Upper lobe of right lung (tissue), 1 donor: ENCODE results near the gene TAAR9. TPM values are rescaled to one million over a fixed set of nuclear protein-coding genes. Genes with fewer than 3 reads are reported as not detected.

ENCODE experiments used
- ATAC-seq: fragments of 200-7000 bp; cut with Tn5 transposase; one replicate; pipeline ENCODE4 v1.9.1; 2020; ENCODE audit warnings: mild to moderate bottlenecking, moderate library complexity
- DNase-seq: peaks from one replicate; pipeline ENCODE4 v3.0.0-alpha.2; 2020
- H3K27ac ChIP-seq: fragments of 200-600 bp; one replicate; pipeline ENCODE4 v1.8.0; 2022
- H3K27me3 ChIP-seq: fragments of 200-600 bp; one replicate; pipeline ENCODE4 v1.8.0; 2022; ENCODE audit warnings: mild to moderate bottlenecking
- H3K36me3 ChIP-seq: fragments of 200-600 bp; one replicate; pipeline ENCODE4 v1.8.0; 2022
- H3K4me1 ChIP-seq: fragments of 200-600 bp; one replicate; pipeline ENCODE4 v1.8.0; 2022
- H3K4me3 ChIP-seq: fragments of 200-600 bp; one replicate; pipeline ENCODE4 v1.8.0; 2022; ENCODE audit warnings: mild to moderate bottlenecking
- H3K9me3 ChIP-seq: fragments of 200-600 bp; one replicate; pipeline ENCODE4 v1.8.0; 2022
- intact Hi-C: fragments of 100-400 bp; cut with DNase I; formaldehyde crosslinking; loops from one replicate; pipeline ENCODE4 v1.11.0; 2022
- long read RNA-seq: library from polyadenylated mRNA; unstranded; transcript quantifications from one replicate; pipeline ENCODE4 v2.0.0, GENCODE V29; 2021
- total RNA-seq: library from RNA; stranded (reverse); fragmentation: NEBNext Ultra II Directional; extraction: Animal tissue kit (Norgen Biotek cat#: 25700); gene quantifications from one replicate; pipeline ENCODE4 v1.2.1, GENCODE V29; 2021
- TF ChIP-seq, protein P1 (sequence below): fragments of 200-600 bp; IDR thresholded peaks from one replicate; pipeline ENCODE4 v1.8.0; 2022; ENCODE audit warnings: antibody characterized with exemption
- donor health status: DM: no; HTN: yes; CAD: no; lungs with severe emphysema.

Gene TAAR9, protein sequence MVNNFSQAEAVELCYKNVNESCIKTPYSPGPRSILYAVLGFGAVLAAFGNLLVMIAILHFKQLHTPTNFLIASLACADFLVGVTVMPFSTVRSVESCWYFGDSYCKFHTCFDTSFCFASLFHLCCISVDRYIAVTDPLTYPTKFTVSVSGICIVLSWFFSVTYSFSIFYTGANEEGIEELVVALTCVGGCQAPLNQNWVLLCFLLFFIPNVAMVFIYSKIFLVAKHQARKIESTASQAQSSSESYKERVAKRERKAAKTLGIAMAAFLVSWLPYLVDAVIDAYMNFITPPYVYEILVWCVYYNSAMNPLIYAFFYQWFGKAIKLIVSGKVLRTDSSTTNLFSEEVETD
- total RNA-seq = not detected
- long read RNA-seq = 0 reads

DNA sequence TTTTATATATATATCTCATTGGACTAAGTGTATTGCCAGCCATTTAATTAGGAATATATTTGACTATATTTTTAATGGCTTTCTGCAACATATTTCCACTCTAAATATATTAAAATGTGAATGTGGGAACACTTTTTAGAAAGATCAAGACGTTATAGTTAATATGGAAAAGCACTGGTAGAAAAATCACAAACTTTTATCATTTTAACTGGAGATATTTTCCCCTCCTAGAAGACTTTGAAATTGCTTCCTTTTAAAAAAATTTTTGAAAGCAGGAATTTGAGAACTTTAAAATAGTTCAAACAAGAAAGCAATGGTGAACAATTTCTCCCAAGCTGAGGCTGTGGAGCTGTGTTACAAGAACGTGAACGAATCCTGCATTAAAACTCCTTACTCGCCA, at the start of gene TAAR9:
TAAR9 (plus strand) TSS at position 301 of the 400 bp plus-strand sequence; CDS start at position 314, 13 bp downstream.
- ATAC-seq = no peak

DNA sequence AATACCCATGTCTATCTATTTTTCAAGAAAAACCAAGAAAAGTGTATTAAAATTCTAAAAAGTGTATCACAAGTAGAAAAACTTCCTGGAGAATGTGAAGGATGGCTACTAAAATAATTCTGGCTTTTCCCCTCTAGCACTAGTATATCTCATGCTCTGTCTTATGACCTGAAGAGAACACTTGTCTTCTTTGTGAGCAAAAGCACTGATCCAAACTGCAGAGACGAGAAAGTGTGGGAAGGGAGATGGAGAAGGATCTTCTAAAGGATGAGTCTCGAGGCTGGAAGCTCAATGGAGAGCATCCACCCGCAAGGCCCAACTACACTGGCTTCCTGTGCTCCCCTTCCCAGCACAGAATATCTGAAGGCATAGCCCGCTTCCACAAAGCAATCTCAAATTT, 48.7 kb upstream of the TAAR9 start:
- H3K4me3 ChIP-seq = no peak overlapping the region
- ATAC-seq (no peak), DNase-seq (no peak)
- H3K9me3 ChIP-seq = no peaks in the 10 kb centered on the region
- H3K4me1 ChIP-seq = peaks cover 27% of the 10 kb centered on the region
- H3K36me3 ChIP-seq = no peaks in the 10 kb centered on the region
- no peaks in the 10 kb centered on the region for H3K27me3 ChIP-seq
- no peak overlapping the region for H3K27ac ChIP-seq
- TF ChIP-seq, protein P1, sequence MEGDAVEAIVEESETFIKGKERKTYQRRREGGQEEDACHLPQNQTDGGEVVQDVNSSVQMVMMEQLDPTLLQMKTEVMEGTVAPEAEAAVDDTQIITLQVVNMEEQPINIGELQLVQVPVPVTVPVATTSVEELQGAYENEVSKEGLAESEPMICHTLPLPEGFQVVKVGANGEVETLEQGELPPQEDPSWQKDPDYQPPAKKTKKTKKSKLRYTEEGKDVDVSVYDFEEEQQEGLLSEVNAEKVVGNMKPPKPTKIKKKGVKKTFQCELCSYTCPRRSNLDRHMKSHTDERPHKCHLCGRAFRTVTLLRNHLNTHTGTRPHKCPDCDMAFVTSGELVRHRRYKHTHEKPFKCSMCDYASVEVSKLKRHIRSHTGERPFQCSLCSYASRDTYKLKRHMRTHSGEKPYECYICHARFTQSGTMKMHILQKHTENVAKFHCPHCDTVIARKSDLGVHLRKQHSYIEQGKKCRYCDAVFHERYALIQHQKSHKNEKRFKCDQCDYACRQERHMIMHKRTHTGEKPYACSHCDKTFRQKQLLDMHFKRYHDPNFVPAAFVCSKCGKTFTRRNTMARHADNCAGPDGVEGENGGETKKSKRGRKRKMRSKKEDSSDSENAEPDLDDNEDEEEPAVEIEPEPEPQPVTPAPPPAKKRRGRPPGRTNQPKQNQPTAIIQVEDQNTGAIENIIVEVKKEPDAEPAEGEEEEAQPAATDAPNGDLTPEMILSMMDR = no peak
- intact Hi-C loops = no loop called here

More for the DNA sequence above, at the start of gene TAAR9:
- H3K27ac ChIP-seq = no peak within 1 kb of the TSS
- H3K4me1 ChIP-seq = no peaks in the 10 kb centered on the region
- no peaks in the 10 kb centered on the region for H3K9me3 ChIP-seq
- no peak within 1 kb of the TSS for H3K4me3 ChIP-seq
- DNase-seq = no peak
- TF ChIP-seq, protein P1 = no peak
- H3K27me3 ChIP-seq = peaks cover 8% of the 10 kb centered on the region
- no peaks in the 10 kb centered on the region for H3K36me3 ChIP-seq
- intact Hi-C loops = no loop called here

DNA sequence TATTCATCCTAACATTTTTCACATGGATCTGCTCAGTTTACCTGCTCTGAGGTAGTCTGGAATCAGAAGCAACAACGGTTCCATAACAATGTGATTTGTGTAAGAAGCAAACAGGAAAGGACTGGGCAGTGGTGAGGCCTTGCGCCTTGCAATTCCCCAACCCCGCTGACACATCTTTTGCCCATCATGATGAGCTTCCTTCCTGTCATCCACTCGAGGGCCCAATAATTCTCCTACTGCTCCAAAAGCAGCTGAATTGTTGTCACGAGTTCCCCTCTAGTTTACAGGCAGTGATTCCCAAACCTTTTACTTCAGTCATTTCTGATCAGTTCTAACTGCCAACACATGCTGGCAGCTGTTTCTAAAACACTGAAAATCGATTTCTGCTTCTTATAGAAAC, 48.1 kb upstream of the TAAR9 start:
- TF ChIP-seq, protein P1 = no peak
- Histone ChIP-seq H3K4me3 (no peak overlapping the region), H3K27ac (no peak overlapping the region), H3K9me3 (no peaks in the 10 kb centered on the region), H3K4me1 (peaks cover 27% of the 10 kb centered on the region), H3K36me3 (no peaks in the 10 kb centered on the region), H3K27me3 (no peaks in the 10 kb centered on the region)
- ATAC-seq (peak; percentile 74), DNase-seq (no peak)
- intact Hi-C loops = no loop called here

DNA sequence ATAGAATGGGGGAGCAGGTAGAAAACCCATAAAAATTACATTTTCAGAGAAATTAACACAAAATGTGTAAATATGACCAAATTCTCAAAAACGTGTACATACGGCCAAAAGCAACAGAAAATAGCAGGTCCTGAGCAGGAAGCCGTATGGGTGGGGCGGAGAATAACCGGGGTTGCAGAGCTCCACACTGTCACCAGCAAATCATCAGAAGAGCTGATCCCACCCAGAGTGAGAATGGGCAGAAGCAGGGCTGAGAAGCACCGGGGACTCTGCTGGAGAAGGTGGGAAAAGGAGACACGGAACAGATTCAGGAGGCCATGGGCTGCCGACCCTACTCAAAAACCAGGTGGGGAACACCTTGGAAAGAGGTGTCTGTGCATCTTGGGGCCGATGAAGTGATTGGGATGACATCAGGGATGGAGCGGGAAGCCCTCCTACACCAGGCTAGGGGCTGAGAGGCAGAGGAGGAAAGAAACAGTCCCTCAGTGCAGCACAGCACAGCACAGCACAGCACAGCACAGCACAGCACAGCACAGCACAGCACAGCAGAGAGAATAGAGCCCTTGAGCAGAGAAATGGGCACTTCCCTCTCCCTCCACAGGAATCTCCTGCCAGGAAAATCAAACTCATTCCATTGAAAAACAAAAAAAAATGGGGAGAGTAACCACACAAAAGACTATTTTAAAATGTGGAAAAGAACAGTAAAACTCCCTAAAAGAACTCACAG, 47.4 kb upstream of the TAAR9 start:
- H3K9me3 ChIP-seq = no peaks in the 10 kb centered on the region
- DNase-seq = no peak
- intact Hi-C loops = no loop called here
- peaks cover 29% of the 10 kb centered on the region for H3K4me1 ChIP-seq
- ATAC-seq = peak; percentile 52
- H3K4me3 ChIP-seq = no peak overlapping the region
- H3K36me3 ChIP-seq = no peaks in the 10 kb centered on the region
- TF ChIP-seq, protein P1 = no peak
- H3K27me3 ChIP-seq = no peaks in the 10 kb centered on the region
- no peak overlapping the region for H3K27ac ChIP-seq

DNA sequence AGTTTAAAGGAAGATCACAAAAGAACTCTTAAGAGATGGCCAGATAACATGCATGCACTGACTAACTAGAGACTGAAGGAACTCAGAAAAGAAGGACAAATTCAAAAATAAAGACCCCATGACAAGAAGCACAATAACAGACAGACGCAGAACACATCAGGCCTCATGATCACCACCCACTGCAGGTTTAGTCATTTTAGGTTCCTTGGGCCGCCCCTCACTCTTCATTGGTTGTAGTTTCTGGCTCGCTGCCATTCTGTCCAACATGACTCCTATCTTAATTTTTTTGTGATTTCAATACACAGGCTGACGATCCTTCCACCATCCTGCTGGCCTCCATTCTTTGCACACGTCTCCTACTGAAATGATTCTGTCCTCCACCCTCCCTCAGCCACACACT, 46.8 kb upstream of the TAAR9 start:
- H3K27ac ChIP-seq = no peak overlapping the region
- peaks cover 35% of the 10 kb centered on the region for H3K4me1 ChIP-seq
- intact Hi-C loops = no loop called here
- H3K9me3 ChIP-seq = no peaks in the 10 kb centered on the region
- no peaks in the 10 kb centered on the region for H3K27me3 ChIP-seq
- DNase-seq (no peak), ATAC-seq (peak; percentile 44)
- TF ChIP-seq, protein P1 = no peak
- no peaks in the 10 kb centered on the region for H3K36me3 ChIP-seq
- no peak overlapping the region for H3K4me3 ChIP-seq
